NK-92 (cell line): ENCODE measurements around the gene COX7A2L.
"Not testable (repeated sequence)": the region's sequence is repeated elsewhere in the genome, so short reads cannot be mapped to it uniquely, and the experiment has no call there.

ENCODE experiments used
- DNase-seq: peaks from one replicate; lab custom pipeline; 2025; ENCODE audit not compliant: unreplicated experiment; lab: John Stamatoyannopoulos, UW

COX7A2L gene

DNA sequence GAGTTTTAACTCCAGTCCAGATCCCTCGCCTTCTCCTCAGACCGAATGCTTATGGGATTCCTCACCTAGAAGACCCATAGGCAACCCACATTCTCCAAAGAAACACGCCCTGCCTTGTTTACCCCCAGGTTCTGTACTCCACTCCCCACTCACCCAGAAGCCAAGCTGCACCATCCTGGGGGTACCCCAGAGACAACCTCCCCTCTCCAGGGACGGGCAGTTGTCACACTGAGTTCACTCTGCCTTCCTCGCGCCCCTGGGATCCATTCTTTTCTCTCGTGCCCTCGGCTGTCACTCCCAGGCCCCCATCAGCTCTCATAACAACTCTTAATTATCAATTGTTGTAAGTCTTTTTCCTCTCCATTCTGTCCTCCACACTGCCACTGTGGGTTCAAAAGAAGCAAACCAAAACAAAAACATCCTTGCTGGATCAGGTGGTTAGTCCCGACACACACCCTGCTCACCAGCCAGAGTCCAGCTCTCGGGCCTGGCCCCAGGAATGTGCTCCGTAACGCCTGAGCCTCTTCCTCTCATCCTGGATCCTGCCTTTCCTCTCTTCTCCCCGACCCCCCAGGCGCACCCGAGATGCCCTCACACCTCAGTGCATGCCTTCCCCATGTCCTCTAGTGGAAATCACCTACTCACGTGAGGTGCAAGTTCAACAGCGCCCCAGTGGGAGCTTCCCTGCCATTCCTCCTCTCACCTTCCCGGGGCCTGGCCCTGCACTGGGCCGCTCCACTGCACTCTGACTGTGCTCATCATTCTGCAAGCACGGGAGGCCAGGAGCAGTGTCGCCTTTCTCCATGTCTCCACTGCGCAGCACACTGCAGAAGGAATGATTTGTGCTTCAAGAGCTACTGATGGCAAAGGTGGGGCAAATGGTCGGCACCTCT is 20.7 kb downstream of the COX7A2L start:
- no peak for DNase-seq

DNA sequence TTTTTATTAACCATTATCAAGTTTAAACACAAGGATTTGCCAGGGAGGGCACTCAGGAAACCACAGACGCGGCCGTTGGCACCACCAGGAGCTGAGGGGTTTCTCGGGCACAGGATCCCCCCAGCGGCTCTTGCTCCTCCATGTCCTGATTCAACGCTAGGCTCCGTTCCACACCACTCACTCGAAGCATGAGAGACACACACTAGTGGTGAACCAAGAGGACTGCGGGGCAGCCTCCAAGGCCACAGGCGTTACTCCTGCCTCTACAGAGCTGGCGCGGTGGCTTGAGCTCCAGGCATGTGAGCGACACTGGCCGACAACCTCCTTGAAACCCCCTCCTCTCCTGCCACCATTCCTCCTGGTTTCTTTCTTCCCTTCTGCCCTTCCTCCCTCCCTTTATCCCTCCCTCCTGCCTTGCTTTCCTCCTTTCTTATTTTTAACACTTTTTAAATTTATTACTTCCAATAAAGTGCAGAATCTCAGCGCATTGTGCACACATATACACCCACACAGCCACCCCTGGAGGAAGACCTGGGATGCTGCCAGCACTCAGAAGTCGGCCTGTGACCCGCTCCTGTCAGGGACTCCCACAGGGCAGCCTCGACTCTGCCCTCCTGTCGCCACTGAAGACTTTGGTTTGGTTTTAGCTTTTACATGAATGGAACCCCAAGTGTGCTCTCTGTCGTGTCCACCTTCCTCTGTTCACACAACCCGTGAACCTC is 21.7 kb downstream of the COX7A2L start:
- no peak for DNase-seq

DNA sequence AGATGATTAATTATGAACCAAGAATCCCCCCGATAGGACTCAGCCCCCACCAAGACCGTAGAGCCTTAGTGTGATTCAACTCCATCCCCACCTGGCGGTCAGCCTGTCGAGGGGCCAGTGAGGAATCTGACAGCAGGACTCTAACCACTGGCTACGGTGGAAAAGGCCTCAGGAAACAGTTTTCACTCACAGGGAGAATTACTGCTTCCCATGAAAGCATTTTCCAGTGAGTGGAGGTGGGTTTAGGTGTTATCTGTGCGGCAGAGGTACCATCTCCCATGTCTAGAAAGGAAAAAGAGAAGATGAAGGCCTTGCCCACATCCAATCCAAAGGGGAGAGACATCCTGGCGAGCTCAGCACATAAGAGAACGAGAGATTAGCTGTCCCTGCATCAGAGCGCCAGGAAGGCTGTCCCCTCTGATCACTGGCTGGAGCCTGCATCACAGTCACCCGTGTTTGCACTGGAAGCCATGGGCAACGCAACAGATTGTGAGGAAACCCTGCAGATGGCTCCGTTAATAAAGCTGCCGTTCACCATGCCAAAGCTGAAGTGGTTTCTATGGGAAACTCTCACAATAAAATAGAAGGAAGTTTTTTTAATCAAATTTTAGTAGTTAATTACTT is 22.3 kb downstream of the COX7A2L start:
- no peak for DNase-seq

DNA sequence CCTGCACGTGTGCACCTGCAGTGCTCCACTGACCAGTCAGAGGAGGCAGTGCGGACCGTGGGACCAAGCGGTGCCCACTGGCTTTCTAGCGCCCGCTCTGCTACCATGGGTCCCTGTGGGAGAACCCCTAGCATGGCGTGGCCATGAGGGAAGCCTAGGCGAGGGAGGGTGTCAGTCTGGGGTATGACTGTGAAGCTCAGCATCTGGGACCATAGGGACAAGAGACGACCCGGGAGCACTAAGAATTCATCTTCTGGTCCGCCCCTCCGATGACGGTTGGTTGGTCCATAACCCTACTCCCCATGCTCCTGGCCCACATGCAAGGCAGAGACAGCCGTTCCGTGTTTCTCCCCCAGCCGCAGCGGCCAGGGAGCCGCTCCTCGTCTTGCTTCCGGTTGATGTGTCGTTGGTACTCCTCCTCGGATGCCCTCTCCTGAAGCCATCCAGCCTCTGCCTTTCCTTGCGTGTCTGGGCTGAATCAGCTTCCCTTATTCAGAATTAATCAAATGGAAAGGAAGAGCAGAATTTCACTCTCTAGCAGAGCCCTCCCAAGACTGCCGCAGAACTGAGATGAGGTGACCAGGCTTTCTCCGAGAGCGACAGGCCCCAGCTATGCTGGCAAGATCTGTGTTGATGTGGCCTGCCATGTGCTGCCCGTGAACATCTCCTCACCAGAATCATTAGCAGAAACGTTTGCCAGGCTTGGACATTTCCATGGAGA is 23.0 kb downstream of the COX7A2L start:
- DNase-seq: no peak

DNA sequence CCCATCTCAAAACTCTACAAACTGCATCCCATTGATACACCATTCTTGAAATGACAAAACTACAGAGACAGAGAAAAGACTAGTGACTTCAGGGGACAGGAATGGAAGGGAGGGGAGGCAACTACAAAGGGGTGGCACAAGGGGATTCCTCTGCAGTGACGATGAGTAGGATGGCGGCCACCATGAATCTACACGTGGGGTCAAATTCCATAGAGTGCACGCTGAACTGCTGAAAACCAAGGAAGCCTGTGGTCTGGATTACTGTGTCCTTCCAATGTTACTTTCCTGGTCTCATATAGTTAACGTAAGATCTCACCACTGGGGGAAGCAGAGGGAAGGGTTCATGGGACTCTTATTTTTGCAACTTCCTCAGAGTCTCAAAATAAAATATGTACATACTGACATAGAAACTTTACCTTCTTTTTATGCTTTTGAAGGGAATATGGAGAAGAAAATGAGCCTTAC is 23.6 kb downstream of the COX7A2L start:
- no peak for DNase-seq

DNA sequence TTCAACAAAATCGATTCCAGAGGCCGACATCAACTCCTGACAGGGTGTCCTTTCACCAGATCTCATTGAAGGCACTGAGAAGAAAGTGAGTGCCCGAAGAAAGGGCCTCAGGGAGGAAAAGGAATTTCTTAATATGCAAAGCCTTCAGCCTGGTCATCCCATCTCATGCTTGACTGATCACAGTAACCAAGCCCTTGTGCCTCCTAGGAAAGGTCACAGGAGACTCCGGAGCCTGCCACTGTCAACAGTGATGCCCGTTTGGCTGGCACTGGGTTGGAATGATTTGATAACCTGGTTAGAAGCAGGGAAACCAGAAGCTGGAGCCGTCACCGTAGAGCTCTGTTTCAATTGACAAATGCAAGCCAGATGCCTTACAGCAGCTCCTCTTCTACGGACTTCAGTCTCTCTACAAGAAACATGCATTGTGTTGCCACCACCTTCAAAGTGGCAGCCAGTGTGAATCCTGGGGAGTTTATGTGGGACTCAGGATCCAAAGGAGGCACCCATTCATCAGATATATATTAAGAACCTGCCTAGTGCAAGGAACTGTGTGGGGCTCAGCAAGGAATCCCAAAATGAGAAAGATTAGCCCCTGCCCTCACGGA is 24.6 kb downstream of the COX7A2L start:
- no peak for DNase-seq

DNA sequence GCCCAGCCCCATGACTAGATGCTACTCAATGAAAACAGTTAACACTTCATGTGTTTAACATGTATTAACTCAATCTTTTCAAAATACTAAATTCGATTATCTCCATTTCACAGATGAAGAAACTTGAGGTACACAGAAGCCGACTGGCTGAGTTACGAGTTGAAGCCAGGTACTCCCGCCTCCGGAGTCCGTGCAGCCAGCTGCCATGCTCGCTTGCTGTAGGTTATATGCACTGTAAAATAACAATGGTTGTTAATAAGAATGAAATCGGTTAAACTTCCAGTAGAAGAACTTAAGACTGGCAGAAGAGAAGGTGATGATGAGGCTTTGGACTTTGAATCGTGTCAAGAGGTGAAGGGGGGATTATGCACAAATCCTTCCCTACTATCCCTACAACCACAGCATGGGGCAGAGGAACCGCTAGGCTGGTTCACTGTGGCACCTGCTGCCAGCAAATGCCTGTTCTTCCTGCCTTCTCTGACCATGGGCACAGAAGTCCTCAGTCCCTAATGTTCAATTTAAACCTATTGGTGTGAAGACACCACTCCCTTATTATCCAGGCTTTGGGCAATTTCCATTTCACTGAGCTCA is 25.4 kb downstream of the COX7A2L start:
- no peak for DNase-seq

DNA sequence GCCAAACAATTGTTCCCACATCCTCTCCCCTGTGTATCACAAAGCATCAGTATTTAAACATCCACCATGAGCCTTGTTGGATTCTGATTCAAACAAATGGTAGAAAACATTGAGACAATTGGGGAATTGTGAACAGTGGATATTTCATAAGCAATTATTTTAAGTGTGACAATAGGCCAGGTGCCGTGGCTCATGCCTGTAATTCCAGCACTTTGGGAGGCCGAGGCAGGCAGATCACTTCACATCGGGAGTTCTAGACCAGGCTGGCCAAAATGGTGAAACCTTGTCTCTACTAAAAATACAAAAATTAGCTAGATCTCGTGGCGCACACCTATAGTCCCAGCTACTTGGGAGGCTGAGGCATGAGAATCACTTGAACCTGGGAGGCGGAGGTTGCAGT is 26.2 kb downstream of the COX7A2L start:
- DNase-seq: not testable (repeated sequence)

DNA sequence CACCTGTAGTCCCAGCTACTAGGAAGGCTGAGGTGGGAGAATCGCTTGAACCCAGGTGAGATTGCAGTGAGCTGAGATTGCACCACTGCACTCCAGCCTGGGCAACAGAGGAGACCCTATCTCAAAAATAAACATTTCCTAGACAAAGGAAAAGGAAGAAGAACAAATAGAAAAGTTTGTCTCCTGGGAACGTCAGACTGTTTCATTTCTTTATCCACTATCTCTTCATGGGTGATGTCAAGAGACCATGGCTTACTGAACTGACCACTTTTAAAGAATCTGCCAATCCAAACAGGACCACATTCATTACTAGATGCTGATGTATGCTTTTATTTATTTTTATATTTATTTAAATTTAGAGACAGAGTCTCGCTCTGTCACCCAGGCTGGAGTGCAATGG is 26.8 kb downstream of the COX7A2L start:
- DNase-seq: no peak

DNA sequence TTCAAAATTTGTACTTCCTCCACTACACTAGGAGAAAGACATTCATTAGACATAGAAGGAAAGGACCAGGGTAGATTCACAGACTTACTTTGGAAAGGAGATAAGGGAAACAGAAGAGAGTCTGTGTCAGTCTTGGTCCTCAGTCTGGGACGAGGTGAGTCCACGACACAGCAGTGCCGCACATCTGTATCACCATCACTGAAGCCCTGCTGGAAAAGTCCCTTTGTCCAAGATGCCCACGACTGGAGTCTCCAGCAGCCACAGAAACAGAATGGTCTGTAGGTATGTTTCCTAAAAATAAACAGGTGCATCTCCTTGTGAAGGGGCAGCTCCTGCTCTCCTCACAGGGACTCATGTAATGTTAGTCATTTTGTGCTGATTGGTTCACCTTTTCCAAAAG is 27.4 kb downstream of the COX7A2L start:
- no peak for DNase-seq

DNA sequence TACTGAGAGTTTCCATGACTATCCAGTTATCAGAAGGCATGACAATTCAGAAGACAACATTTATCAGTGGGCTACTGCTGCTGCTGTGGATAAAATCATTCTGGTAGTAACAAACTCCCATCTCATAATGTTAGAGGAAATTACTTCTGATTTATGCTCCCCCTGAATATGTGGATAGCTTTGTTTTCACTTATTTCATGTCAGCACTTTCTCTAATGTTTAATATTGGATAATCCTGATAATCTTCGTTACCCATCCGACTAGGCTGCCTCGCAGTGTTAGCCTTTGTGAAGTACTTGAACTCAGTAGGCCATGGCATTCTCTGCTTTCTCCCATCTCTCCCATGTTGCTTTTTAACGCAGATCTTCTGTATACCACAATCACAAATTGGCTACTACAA is 28.4 kb downstream of the COX7A2L start:
- DNase-seq: no peak

DNA sequence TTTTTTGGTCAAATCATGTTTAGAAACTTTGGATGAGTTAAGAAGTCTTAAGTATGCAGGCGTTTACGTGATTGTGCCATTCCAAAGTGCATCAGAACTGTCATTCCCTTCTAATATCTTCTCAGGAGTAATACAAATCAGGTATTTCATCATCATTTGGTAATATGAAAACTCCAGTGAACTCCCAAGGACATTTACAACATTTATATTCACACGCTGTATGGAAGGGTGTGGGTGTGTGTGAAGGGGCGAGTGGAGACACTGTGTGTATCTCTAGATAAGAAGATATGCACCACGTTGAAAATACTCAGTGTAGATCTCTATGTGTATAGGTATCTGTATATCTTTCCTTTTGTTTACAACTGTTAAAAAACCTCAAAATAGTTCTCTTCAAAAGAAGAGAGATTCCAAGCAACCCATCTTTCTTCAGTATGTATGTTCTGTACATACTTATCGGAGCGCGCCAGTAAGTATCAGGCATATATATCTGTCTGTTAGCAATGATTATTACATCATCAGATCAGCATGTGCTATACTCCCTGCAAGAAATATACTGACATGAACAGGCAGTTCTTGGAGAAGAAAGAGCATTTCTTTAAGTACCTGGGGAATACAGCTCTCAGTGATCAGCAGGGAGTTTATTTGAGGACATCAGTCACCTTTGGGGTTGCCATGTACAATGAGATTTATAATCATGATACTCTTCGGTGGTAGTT is 29.3 kb downstream of the COX7A2L start:
- no peak for DNase-seq

DNA sequence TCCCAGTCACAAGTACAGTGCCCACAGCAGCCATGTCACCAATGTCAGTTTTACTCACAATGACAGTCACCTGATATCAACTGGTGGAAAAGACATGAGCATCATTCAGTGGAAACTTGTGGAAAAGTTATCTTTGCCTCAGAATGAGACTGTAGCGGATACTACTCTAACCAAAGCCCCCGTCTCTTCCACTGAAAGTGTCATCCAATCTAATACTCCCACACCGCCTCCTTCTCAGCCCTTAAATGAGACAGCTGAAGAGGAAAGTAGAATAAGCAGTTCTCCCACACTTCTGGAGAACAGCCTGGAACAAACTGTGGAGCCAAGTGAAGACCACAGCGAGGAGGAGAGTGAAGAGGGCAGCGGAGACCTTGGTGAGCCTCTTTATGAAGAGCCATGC is 31.3 kb downstream of the COX7A2L start:
- no peak for DNase-seq

DNA sequence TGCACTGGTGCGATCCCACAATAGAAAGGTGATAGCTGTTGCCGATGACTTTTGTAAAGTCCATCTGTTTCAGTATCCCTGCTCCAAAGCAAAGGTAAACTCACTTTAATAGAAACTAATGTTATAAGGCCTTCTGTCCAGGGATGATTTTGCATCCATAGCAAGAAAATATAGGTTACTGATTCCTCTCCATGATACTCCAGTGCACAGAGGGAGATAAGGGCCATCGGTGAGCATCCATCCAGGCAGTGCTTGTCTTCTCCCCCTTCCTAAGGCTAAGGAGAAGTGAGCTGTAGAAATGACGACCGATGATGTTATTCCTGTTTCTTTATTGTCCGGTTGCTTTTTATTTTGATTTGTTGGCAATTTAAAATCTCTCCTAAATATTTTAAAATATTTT is 32.1 kb downstream of the COX7A2L start:
- no peak for DNase-seq

DNA sequence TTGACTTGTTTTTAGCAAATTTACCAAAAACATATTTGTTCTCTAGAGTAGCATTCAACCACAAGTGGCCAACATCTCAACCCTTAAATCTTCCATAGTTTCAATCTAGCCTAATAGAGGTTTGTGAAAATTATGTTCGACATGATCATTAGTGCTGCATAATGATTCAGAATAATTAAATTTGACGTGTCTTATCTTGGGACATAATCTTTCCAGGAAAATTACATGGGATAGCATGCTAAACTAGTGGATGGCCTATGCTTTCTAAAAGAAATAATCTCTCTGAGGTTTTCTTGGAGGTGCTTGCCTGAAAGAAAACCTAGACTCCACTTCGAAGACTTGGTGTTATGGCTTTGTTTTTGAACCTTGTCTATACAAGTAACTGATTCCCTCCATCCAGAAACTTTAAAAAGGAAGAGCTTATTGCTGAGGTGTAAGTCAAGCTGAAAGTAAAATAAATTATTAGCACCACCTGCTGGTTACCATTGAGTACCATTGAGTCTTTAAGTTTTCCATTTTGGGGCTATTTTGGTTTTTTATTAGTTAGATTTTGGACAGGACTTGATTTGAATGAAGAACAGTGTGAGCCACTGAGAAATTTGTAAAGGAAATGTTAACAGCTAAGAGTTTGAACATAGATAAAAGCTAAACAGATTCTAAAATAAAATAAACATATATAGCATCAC is 32.7 kb downstream of the COX7A2L start:
- DNase-seq: no peak

DNA sequence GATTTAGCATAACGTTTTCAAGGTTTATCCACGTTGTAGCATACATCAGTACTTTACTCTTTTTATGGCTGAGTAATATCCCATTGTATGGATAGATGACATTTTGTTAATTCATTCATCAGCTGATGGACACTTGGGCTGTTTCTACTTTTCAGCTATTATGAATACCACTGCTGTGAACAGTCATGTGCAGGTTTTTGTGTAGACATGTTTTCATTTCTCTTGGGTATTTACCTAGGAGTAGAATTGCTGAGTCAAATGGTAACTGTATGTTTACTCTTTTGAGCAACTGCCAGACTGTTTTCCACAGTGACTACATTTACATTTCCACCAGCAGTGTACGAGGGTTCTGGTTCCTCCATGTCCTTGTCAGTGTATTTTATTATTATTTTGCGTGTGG is 33.9 kb downstream of the COX7A2L start:
- no peak for DNase-seq

DNA sequence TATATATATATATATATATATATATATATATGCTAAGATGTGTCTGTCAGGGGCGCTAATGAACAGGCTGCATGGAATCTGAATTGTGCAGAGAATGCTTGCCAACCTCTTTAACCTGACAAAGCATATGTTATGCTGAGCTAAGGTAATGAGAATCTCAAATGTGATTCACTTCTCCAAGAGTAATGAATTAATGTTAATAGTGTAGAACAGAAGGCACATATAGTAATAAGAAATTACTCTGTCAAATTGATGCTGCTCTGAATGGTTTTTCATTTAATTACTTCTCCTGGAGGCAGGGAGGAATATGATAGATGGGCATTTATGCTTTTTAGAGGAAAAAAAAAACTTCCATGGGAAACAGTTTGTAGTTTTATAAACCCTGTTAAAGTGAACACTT is 35.4 kb downstream of the COX7A2L start:
- DNase-seq: no peak

DNA sequence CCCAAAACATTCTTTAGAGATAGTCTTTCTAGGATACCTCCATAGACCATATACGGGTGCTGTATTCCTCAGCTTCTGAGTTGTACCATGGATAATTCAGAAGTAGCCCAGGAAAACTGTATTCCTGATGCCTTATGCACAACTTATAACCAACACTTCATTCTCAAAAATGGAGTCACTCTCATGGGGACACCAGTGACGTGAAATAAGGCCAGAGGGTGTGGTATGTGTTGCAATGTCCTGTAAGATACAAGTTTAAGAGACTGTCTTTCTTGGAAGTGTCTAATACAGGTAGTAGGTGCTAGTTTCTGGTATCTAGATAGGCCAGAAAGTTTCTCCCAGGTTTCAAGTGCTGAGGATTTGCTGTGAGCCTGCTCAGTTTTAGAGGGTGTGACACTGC is 36.1 kb downstream of the COX7A2L start:
- DNase-seq: no peak

DNA sequence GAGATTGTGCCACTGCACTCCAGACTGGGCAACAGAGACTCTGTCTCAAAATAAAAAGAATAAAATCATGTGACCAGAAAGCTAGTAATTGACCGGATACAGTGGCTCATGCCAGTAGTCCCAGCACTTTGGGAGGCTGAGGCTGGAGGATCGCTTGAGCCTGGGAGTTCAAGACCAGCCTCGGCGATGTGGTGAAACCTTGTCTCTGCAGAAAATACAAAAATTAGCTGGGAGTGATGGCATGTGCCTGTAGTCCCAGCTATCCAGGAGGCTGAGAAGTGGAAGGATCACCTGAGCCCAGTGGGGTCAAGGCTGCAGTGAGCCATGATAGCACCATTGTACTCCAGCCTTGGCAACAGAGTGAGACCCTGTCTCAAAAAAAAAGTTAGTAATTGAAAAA is 36.8 kb downstream of the COX7A2L start:
- no peak for DNase-seq
